Measurements from ENCODE around the gene DPEP2.

The DPEP2 gene

GRCh38 chr16:67959536-67960329, 39.6 kb downstream of the DPEP2 start:
- Histone ChIP-seq H4K20me1 (ENCODE audit: control insufficient read depth, insufficient read depth, low read depth, low read length) (no peaks in the 10 kb centered on the region), H3F3A (ENCODE audit: control insufficient read depth, insufficient read depth) (no peaks in the 10 kb centered on the region), H3K36me3 (ENCODE audit: control insufficient read depth, low read length) (no peaks in the 10 kb centered on the region; the same call in 1 of the 2 replicates), H3K4me3 (ENCODE audit: low read length) (no peak overlapping the region), H3K27me3 (ENCODE audit: control insufficient read depth, low read length) (no peaks in the 10 kb centered on the region), H3K4me1 (ENCODE audit: control insufficient read depth, low read length) (no peaks in the 10 kb centered on the region), H3K9me3 (ENCODE audit: control insufficient read depth, insufficient read depth, low read length) (no peaks in the 10 kb centered on the region), H3K79me2 (ENCODE audit: control insufficient read depth, low read length) (no peaks in the 10 kb centered on the region), H3K9me2 (replicated peaks; ENCODE audit: control insufficient read depth, low read length) (no peaks in the 10 kb centered on the region), H3K4me2 (ENCODE audit: low read length) (no peak overlapping the region), H3K27ac (ENCODE audit: low read depth, low read length) (no peak overlapping the region)
- TF ChIP-seq CTCF (IDR thresholded peaks at IDR 0.05; ENCODE audit: low read depth, low read length, poor library complexity, severe bottlenecking) = no peak
- no peak for TF ChIP-seq EZH2phosphoT487 (IDR thresholded peaks at IDR 0.05; ENCODE audit: borderline replicate concordance, low read length)

- no peaks in the 10 kb centered on the region for H3K9me3 ChIP-seq (ENCODE audit: control insufficient read depth, insufficient read depth, low read length)
- H3K4me3 ChIP-seq (ENCODE audit: low read length) = no peak overlapping the region
- H3K9me2 ChIP-seq (replicated peaks; ENCODE audit: control insufficient read depth, low read length) = no peaks in the 10 kb centered on the region
- H3K36me3 ChIP-seq (ENCODE audit: control insufficient read depth, low read length) = no peaks in the 10 kb centered on the region; the same call in 1 of the 2 replicates
- H3K27ac ChIP-seq (ENCODE audit: low read depth, low read length) = no peak overlapping the region
- H3K4me2 ChIP-seq (ENCODE audit: low read length) = no peak overlapping the region
- no peaks in the 10 kb centered on the region for H3K27me3 ChIP-seq (ENCODE audit: control insufficient read depth, low read length)
- no peaks in the 10 kb centered on the region for H4K20me1 ChIP-seq (ENCODE audit: control insufficient read depth, insufficient read depth, low read depth, low read length)
- TF ChIP-seq EZH2phosphoT487 (IDR thresholded peaks at IDR 0.05; ENCODE audit: borderline replicate concordance, low read length) = no peak
- no peak for TF ChIP-seq CTCF (IDR thresholded peaks at IDR 0.05; ENCODE audit: low read depth, low read length, poor library complexity, severe bottlenecking)
- no peaks in the 10 kb centered on the region for H3K79me2 ChIP-seq (ENCODE audit: control insufficient read depth, low read length)
- no peaks in the 10 kb centered on the region for H3F3A ChIP-seq (ENCODE audit: control insufficient read depth, insufficient read depth)
- no peaks in the 10 kb centered on the region for H3K4me1 ChIP-seq (ENCODE audit: control insufficient read depth, low read length)
Observed at GRCh38 chr16:67957622-67958021, 41.7 kb downstream of the DPEP2 start.

GRCh38 chr16:67954421-67955196, 44.7 kb downstream of the DPEP2 start:
- H3F3A ChIP-seq (ENCODE audit: control insufficient read depth, insufficient read depth) = no peaks in the 10 kb centered on the region
- no peaks in the 10 kb centered on the region for H3K79me2 ChIP-seq (ENCODE audit: control insufficient read depth, low read length)
- H3K27me3 ChIP-seq (ENCODE audit: control insufficient read depth, low read length) = no peaks in the 10 kb centered on the region
- H4K20me1 ChIP-seq (ENCODE audit: control insufficient read depth, insufficient read depth, low read depth, low read length) = no peaks in the 10 kb centered on the region
- H3K4me3 ChIP-seq (ENCODE audit: low read length) = no peak overlapping the region
- H3K4me2 ChIP-seq (ENCODE audit: low read length) = no peak overlapping the region
- no peaks in the 10 kb centered on the region for H3K4me1 ChIP-seq (ENCODE audit: control insufficient read depth, low read length)
- TF ChIP-seq CTCF (IDR thresholded peaks at IDR 0.05; ENCODE audit: low read depth, low read length, poor library complexity, severe bottlenecking) (no peak), EZH2phosphoT487 (IDR thresholded peaks at IDR 0.05; ENCODE audit: borderline replicate concordance, low read length) (no peak)
- H3K9me2 ChIP-seq (replicated peaks; ENCODE audit: control insufficient read depth, low read length) = no peaks in the 10 kb centered on the region
- H3K27ac ChIP-seq (ENCODE audit: low read depth, low read length) = no peak overlapping the region
- H3K36me3 ChIP-seq (ENCODE audit: control insufficient read depth, low read length) = no peaks in the 10 kb centered on the region; the same call in 1 of the 2 replicates
- no peaks in the 10 kb centered on the region for H3K9me3 ChIP-seq (ENCODE audit: control insufficient read depth, insufficient read depth, low read length)

Measured in DOHH2 (cell line).